G401 (cell line): ENCODE data around the gene ERC2. TPM values are rescaled to one million over a fixed set of nuclear protein-coding genes. Genes with fewer than 3 reads are reported as not detected.

Experiments used
- DNase-seq: peaks from one replicate; pipeline ENCODE4 v3.0.0-alpha.2; 2015; ENCODE audit warnings: low spot score
- in situ Hi-C: cut with HindIII; loops from 2 replicates; pipeline ENCODE4 v1.10.0; 2016; ENCODE audit warnings: low sequenced_read_pairs, mixed read lengths
- total RNA-seq: library from RNA; depleted of rRNA; stranded (reverse); fragments of >200 nt; shearing (Covaris generic); gene quantifications from 2 replicates; pipeline ENCODE4 v1.2.3, GENCODE V29; 2014

Gene ERC2
- total RNA-seq, 1 experiment from 2014 or later, result 3.8 TPM

DNA sequence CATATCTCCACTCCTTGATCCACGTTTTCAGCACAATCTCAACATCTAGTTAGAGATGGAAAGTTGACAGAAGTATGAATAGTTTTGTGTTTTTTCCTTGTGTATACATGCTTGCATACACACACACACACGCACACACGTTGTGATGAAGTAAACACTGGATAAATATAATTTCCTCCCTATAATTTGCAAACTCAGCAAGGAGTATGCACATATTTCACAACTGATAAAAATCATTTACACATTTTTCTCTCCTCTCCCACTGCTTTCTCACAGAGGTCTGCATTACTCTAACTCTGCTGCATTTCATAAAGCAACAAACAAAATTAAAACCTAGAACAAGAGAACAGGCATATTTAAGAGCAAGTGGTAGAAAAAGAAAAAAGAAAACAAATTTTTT lies 320.9 kb downstream of the ERC2 start:
- in situ Hi-C loops, result no loop called here
- DNase-seq, result no peak

DNA sequence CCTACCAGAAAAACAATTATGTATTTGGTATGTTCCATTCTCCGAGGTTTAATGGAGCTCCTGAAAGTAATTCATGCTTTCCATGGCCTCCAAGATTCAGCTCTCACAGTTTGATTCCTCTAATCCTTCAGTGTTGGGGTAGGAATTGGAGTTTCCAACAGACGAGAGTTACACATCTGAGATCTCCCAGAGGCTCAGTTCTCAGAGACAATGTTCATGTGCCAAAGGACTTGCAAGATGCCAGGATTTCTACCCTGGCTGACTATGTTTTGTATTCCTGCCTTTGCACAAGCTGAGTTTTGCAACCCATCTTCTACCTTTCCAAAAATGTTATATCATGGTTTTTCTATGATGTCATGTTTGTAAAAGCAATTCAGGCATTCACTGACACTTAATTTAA lies 322.9 kb downstream of the ERC2 start:
- DNase-seq, result no peak
- in situ Hi-C loops, result no loop called here

DNA sequence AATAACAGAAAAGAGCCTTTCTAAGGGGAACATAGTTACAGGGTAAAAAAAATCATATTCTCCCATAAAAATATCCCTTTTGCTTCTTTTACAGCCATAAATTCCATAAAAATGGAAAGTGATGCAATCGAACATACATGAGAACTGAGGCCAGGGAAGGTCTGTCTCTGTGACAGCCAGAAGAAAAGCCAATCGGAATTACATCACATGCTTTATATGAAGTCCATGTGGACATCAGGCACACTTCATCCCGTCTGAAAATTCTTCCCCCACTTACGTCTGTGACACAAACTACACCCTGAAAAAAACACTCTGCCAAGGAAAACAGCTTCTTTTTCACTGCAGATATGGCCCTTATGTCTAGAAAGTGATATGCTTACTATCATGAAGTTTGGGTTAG lies 323.5 kb downstream of the ERC2 start:
- in situ Hi-C loops, result no loop called here
- DNase-seq, result no peak

DNA sequence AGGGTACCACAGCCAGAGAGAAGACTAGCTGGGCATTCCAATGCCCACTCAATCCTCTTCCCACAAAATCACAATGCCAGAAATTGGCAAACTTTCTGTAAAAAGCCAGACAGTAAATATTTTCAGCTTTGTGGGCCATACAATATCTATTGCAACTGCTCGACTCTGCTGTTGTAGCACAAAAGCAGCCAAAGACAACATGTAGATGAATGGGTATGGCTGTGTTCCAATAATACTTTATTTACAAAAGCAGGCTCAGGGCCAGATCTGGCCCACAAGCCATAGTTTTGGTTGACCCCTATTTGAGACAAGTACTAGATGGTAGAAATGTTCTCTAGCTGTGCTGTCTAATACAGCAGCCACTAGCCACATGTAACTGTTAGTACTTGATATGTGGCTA lies 330.9 kb downstream of the ERC2 start:
- in situ Hi-C loops, result no loop called here
- DNase-seq, result no peak

DNA sequence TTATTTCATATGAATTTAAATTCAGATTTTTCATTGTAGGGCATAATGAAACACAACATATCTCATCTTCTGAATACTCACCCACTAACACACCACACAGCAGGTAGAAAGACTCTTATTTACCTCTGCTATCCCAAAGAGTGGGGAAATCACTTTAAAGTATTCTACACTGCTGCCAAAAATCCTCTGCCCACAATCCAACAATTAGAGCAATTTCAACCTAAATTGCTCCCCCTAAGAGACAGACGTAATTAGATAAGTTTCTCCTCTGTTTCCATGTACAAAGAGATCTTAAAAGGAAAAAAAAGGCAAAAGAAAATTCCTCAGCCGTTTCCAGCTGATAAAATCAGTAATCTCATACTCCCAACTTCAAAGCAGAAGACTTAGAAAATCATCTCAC lies 331.8 kb downstream of the ERC2 start:
- in situ Hi-C loops, result no loop called here
- no peak for DNase-seq

DNA sequence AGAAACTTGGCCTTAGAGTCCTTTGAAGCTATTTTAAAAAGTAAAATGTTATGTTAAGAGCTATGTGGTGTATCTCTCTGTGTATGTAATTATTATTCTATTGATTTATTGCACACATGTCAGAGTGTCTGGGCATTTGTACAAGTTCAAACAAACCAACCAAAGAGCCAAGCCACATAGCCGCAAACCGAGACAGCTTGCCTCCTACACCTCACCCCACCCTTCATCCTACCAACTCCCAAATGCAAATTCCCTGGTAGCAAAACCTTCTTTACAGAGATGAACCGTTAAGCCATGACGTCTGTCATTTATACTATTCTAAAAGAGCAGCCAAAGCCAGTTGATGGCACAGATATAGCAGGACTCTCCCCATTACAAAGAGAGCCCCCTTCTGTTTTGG lies 332.3 kb downstream of the ERC2 start:
- in situ Hi-C loops, result no loop called here
- DNase-seq, result no peak

DNA sequence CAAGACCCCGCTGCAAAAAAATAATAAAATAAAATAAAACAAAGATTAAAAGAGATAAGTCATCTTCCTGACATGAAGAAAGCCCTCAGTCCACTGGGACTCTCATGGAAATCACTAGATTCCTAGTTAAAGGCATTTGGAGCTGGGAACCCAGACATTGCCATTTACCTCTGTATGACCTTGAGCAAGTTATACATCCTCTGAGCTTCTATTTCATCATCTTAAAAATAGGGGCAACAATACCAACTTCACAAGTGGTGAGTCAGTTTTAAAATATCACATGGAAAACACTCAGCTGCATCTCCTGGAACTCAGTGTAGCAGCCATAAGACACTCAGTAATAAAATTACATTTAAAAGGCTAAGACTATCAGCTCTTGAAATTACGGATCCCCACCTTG lies 334.8 kb downstream of the ERC2 start:
- in situ Hi-C loops, result no loop called here
- DNase-seq, result no peak

DNA sequence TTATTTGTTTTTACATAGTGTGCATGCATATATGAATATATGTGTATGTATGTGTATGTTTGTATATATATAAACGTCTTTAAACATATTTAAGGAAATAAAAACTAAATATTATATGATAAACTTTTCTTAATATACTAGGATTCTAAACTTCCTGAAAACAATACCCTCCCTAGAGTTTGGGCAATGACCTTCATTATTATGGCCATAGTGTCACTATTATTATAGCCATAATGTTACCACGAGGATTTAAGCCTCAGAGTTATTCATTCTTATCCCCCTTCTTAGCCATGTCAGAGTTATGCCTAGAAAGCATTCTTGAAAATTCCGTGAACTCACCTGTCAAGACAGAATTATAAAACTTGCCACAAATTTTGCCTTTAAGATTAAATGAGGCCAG lies 335.5 kb downstream of the ERC2 start:
- in situ Hi-C loops, result no loop called here
- DNase-seq, result no peak

DNA sequence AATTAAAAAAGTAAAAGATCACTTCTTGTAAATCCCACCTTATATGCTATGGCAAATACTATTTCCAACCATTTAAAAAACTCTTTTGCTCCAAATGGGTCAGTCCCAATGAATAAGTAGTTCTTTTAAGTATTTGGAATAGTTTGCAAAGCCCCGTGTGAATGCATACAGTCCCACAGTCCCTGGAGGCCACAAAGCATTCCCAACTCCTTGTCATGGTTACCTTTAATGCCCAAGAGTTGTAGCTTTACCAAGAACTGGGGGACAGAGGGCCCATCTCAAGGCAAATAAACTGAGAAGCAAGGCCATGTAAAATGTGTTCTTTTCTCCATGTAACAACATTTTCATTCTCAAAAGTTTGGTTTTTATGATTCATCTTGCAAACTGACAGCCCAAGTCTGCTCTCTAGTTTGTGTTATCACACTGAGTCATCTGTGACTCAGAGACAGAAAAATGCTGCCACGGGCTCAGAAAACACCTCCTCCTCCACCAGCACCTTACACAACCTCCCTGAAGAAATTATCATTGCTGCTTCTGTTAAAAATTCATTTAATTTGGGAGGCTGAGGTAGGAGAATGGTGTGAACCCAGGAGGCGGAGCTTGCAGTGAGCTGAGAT lies 336.2 kb downstream of the ERC2 start:
- no peak for DNase-seq
- in situ Hi-C loops, result no loop called here

DNA sequence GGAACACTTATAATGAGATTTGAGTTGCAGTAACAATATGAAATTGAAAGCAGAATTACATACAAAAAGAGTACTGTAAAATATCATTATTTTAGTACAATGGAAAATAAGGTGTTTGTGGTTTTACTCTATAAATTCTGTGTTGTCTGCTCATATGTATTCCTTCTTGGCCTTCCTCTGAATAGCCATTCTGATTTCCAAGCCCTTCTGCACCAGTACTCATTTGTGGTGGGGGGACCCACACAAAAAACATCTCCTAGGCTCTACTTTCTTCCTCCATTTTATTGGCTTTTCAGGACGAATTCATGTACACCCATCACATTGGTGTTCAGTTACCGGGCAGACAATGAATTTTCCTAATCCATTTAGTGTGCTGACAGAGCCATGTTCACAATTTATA lies 338.2 kb downstream of the ERC2 start:
- no peak for DNase-seq
- in situ Hi-C loops, result no loop called here

DNA sequence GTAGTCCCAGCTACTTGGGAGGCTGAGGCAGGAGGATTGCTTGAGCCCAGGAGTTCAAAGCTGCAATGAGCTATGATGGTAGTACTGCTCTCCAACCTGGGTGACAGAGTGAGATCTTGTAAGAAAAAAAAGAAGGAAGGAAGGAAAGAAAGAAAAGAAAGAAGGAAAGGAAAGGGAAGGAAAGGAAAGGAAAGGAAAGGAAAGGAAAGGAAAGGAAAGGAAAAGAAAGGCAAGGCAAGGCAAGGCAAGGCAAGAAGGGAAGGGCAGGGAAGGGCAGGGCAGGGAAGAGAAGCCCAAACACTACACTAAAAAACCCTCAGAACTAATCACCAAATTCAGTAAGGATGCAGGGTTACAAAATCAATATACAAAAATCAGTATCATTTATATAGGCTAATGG lies 341.6 kb downstream of the ERC2 start:
- no peak for DNase-seq
- in situ Hi-C loops, result no loop called here

DNA sequence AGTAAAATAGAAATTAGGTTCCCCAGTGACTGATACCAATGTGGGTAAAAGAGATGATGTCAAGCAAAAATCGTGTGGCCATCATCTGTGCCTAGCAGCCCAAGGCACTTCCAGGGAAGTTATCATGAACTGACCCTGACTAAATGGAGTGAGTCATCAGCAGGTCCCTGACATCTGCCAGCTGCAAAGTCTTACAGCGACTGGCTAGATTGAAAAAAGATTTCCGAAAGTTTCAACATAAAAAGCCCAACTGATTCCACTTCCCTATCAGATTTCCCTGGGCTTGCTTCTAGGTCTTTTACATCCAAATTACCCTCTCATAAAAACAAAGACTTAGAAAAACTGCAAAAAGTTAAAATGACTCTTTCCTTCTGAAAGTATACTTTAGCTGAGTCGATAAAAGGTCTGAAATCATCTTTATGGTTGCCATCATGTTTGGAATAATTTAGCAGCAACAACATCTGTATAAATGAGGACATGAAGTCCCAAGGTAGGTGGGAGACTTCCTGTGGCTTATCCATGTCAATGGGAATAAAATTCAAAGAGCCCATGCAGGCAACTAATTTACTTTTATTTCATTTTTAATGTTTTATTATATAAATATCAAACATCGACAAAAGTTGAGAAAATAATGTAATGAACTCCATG lies 342.8 kb downstream of the ERC2 start:
- in situ Hi-C loops, result no loop called here
- DNase-seq, result no peak

DNA sequence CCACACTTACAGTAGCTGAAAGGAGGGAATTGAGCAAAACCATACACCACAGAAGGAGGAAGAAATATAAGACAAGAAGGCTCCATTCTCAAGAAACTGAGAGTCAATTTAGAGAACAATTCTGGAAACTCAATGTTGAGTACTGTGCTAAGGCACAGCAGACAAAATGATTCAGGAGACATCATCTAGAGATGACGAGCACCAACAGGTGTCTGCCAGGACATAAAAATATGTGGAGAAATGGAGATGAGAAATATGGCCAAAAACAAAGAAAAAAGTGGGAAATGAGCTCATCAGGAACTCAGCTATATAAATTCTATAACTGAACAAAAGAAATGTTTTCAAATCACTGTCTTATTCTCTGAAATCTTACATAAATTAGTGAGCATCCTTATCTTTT lies 343.7 kb downstream of the ERC2 start:
- in situ Hi-C loops, result no loop called here
- no peak for DNase-seq

DNA sequence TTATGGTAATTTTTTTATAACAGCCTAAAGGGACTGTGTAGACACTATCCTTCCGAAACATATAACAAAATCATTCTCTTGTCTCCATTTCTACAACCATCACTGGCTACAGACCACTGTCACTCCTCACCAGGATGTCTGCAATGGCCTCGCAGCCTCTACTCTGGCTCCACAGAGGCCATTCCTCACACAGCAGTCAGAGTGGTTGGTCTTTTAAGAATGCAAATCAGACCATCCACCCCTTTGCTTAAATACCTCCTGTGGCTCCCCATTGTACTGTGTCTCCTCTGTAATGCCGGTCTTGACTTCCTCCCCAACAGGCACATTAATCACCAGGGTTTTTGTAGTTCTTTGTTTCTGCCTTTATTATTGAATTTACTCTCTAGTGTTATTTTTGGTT lies 344.8 kb downstream of the ERC2 start:
- in situ Hi-C loops, result no loop called here
- DNase-seq, result no peak

DNA sequence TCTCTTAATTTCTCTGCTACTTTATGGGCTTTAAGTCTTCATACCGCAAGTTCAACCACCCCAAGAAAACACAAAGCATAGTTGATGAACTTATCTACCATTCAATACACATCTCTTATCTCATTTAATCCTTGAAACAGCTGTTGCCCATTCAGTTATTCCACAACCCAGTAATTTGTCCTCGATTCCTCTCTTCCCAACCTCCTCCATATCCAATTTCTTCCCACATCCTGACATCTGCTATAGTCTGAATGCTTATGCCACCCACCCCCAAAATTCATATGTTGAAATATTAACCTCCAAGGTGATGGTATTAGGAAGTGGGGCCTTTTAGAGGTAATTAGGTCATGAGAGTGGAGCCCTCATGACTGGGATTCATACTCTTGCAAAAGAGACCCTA lies 345.4 kb downstream of the ERC2 start:
- in situ Hi-C loops, result no loop called here
- DNase-seq, result no peak

DNA sequence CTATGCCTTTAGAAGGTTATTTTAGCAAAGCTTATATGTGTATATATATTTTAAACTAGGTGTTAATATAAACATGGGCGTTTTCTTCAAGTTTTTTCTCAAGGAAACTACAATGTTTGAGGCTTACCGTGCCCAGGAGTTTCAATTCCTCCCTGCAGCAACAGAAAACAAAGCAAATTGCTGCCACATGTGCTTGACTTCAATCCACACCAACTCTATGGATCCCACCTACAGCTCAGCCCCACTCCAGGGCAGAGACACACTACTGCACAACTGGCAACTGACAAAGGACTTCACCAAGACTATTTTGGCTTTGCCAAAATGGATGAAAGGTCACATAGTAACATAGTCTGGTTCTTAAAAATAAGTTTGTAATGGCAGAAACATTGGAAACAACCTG lies 346.6 kb downstream of the ERC2 start:
- in situ Hi-C loops, result no loop called here
- no peak for DNase-seq

DNA sequence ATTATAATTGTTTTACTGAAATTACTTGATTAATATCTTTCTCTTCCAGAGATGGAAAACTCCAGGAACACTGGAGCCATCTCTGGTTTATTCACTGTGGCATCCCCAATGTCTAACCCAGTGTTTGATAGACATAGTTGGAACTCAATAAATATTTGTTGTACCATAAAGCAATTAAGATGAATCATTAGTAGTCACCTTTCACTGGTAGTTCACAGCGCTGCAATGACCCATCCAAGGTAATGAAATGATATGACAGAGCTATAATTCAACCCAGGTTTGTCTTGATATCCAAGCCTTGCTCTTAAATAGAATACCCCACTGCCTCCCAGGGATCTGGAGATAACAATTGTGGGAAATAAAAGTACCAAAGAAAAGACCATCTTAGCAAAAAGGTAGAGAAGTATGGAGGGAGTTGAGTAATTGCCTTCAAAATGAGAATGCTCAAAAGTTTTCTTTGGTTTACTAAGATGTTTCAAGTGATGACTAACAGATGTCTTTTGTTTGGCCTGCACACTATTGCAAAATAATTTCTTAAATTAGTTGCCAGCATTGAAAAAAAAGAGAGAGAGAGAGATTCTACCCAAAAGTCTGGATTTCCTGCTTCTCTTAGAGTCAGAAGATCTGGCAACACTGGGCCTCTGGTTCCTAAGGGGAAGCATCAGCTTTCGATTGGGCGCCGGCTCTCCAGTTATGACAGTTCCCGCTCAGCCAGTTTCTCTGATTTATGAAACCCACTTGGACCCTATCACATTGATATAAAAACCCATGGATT lies 348.5 kb downstream of the ERC2 start:
- no peak for DNase-seq
- in situ Hi-C loops, result no loop called here

DNA sequence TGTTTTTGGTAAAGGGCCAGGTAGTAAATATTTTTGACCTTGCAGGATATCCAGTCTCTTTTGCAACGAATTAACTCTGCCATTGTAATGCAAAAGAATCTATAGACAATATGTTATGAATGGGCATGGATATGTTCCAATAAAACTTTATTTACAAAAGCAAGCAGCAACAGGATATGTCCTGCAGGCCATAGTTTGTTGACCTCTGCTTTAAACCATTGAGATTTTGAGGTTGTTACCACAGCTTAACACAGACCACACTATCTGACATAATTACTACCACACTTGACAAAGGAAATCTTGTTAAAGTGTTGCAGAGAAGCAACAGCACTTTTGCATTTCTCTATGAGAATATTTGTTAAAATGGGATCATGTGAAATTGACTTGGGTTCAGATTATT lies 349.3 kb downstream of the ERC2 start:
- in situ Hi-C loops, result no loop called here
- DNase-seq, result no peak

DNA sequence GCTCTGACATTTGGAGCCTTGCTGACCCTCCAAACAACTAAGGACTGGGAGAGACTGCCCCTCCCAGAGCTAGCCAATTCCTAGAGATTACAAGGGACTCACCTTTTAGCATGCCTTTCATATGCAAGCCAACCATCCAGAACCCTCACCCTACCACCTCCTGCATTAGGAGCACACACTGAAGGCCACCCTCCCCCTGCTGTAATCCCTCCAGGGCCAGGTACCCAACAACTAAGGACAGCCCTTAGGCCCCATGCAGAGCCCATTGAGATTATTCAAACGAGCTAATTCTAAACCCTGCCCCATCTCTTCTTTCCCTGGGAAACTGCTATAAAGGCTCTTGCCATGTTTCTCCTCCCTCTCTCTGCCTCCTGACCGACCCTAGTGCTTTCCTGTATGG lies 352.6 kb downstream of the ERC2 start:
- no peak for DNase-seq

DNA sequence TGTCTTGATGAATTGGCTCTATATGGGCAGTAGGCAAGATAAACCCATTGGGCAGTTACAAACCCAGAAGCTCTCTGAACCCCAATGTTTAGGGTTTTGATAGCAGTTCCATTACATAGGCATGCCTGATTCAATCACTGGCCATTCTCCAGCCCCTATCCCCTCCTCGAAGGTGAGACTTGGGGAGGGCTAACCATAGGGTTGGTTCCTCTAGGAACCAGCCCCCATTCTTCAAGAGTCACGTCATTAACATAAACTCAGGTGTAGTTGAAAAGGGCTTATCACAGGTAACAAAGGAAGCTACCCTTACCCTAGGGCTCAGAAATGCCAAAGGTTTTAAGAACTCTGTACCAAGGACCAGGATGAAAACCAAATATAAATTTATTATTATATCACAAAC lies 353.1 kb downstream of the ERC2 start:
- in situ Hi-C loops, result no loop called here
- no peak for DNase-seq

More for the DNA sequence above, 352.6 kb downstream of the ERC2 start:
- in situ Hi-C loops, result no loop called here

DNA sequence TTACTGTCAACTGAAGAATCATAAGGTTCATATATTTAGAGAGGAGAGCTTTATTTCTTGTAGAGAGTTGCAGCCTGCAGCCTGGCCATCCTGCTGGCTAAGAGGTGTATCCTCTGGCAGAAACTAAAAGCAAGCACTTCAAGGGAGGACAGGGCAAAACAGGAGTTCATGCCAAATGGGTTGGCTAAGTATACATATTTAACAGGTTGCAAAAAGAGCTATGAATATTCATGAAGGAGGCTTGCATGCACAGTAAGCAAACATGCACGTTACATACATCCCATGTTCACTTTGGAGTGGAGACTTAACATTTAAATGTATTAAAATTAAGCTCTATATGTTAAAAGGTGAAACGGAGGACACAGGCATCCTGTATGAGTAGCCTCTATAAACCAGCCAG lies 354.4 kb downstream of the ERC2 start:
- in situ Hi-C loops, result no loop called here
- no peak for DNase-seq
